HepG2 (cell line): ENCODE measurements around the gene SLC45A3. TPM values are rescaled to one million over a fixed set of nuclear protein-coding genes. Genes with fewer than 3 reads are reported as not detected.
A peak's percentile ranks its signal among the peaks of the same experiment; 100 is the strongest.

Experiments
- FOXK2 ChIP-seq: fragments of 450-650 bp; IDR thresholded peaks from 2 replicates; pipeline ENCODE4 v1.6.1; 2016
- GABPB1 ChIP-seq: IDR thresholded peaks from 2 replicates; pipeline ENCODE4 v1.6.1; 2016; ENCODE audit warnings: mild to moderate bottlenecking, missing genetic modification reagents, moderate library complexity, missing compliant biosample characterization
- GLI4 ChIP-seq: sonication (generic); formaldehyde crosslinking; IDR thresholded peaks from 2 replicates; pipeline ENCODE4 v1.5.1; 2020; ENCODE audit warnings: missing genetic modification reagents, mild to moderate bottlenecking, moderate library complexity, borderline replicate concordance
- GTF2F1 ChIP-seq: fragments of 150-350 bp; IDR thresholded peaks from 2 replicates; pipeline ENCODE4 v1.6.1; 2014; ENCODE audit warnings: low read length
- MIER3 ChIP-seq: IDR thresholded peaks from 2 replicates; pipeline ENCODE4 v1.6.1; 2016; ENCODE audit warnings: missing compliant biosample characterization, borderline replicate concordance
- PHF21A ChIP-seq: sonication (generic); formaldehyde crosslinking; IDR thresholded peaks from 2 replicates; pipeline ENCODE4 v1.5.0; 2020; ENCODE audit warnings: mild to moderate bottlenecking, missing genetic modification reagents
- RNF2 ChIP-seq: fragments of 450-650 bp; conservative IDR thresholded peaks from 2 replicates; pipeline ENCODE4 v1.6.1; 2016; ENCODE audit warnings: low read depth
- SIX4 ChIP-seq: sonication (generic); formaldehyde crosslinking; IDR thresholded peaks from 2 replicates; pipeline ENCODE4 v1.4.0; 2020; ENCODE audit warnings: missing genetic modification reagents
- TGIF2 ChIP-seq: IDR thresholded peaks from 2 replicates; pipeline ENCODE4 v1.6.1; 2016; ENCODE audit warnings: control low read depth, missing compliant biosample characterization
- ZNF160 ChIP-seq: sonication (generic); formaldehyde crosslinking; IDR thresholded peaks from 2 replicates; pipeline ENCODE4 v1.8.0; 2022; ENCODE audit warnings: mild to moderate bottlenecking, inconsistent platforms, missing genetic modification reagents
- ZNF780A ChIP-seq: sonication (generic); formaldehyde crosslinking; IDR thresholded peaks from 2 replicates; pipeline ENCODE4 v1.8.0; 2022; ENCODE audit warnings: mild to moderate bottlenecking, missing genetic modification reagents, moderate library complexity
- ZSCAN22 ChIP-seq: sonication (generic); formaldehyde crosslinking; IDR thresholded peaks from 2 replicates; pipeline ENCODE4 v1.4.0; 2020; ENCODE audit warnings: mild to moderate bottlenecking, missing genetic modification reagents
- polyA plus RNA-seq, 8 experiments: library from polyadenylated mRNA; depleted of rRNA in 3 of 8; stranded (reverse) in 7 of 8; unstranded in 1 of 8; fragments of >200 nt; fragmentation: Illumina TruSeq in 4 of 8; extraction: Trizol in 4 of 8; gene quantifications; 2 replicates each; pipeline versions ENCODE4 v1.2.1 to v1.2.3, GENCODE V29; 2011 to 2016; ENCODE audit warnings: low read depth in 4 of 8, missing spikeins in 1 of 8, mixed read lengths in 1 of 8; ENCODE audit not compliant: insufficient read depth in 1 of 8
- total RNA-seq, 5 experiments: library from RNA; depleted of rRNA; stranded (reverse); fragments of >200 nt; fragmentation: Illumina TruSeq; extraction: Trizol; gene quantifications; 2 replicates each; pipeline ENCODE4 v1.2.3, GENCODE V29; 2016; ENCODE audit warnings: low read depth in 1 of 5
- TF ChIP-seq, protein P1 (sequence below): sonication (generic); formaldehyde crosslinking; IDR thresholded peaks from 2 replicates; pipeline ENCODE4 v1.4.0; 2020; ENCODE audit warnings: missing genetic modification reagents
- TF ChIP-seq, protein P2 (sequence below): sonication (generic); formaldehyde crosslinking; IDR thresholded peaks from 2 replicates; pipeline ENCODE4 v1.4.0; 2020; ENCODE audit warnings: missing genetic modification reagents, borderline replicate concordance
- TF ChIP-seq, protein P3 (sequence below): sonication (generic); formaldehyde crosslinking; IDR thresholded peaks from 2 replicates; pipeline ENCODE4 v1.8.1; 2022; ENCODE audit warnings: mild to moderate bottlenecking, missing genetic modification reagents
- TF ChIP-seq, protein P4 (sequence below): sonication (generic); formaldehyde crosslinking; IDR thresholded peaks from 2 replicates; pipeline ENCODE4 v1.4.0; 2020; ENCODE audit warnings: mild to moderate bottlenecking, missing genetic modification reagents
- TF ChIP-seq, protein P5 (sequence below): sonication (generic); formaldehyde crosslinking; IDR thresholded peaks from 2 replicates; pipeline ENCODE4 v1.4.0; 2020; ENCODE audit warnings: missing genetic modification reagents
- TF ChIP-seq, protein P6 (sequence below): IDR thresholded peaks from 2 replicates; pipeline ENCODE4 v1.4.0; 2020; ENCODE audit warnings: mild to moderate bottlenecking, missing genetic modification reagents

The SLC45A3 gene
- total and polyA plus RNA-seq, 2 of the 13 experiments (the other 11 are each of a cell fraction or from before 2014, with no cell fraction given) = 3.4 to 4.1 TPM

DNA sequence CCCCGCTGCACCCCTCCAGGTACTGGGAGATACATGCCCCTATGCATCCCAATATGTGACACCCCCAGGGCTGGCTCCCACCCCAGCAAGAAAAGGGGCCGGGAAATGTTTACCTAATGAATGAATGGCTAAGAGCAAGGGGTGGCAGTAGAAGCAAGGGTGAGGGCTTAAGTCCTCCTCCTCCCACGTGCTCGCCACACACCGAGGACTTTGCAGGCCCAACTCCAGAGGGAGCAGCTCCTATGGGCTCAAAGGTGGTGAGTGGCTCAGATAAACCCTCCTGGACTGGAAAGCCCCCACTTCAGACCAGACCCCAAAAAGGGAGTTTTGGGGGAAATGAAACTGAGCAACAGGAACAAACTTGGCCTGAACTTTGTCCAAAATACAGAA, 11.4 kb downstream of the SLC45A3 start (continued):
- TF ChIP-seq, protein P1, sequence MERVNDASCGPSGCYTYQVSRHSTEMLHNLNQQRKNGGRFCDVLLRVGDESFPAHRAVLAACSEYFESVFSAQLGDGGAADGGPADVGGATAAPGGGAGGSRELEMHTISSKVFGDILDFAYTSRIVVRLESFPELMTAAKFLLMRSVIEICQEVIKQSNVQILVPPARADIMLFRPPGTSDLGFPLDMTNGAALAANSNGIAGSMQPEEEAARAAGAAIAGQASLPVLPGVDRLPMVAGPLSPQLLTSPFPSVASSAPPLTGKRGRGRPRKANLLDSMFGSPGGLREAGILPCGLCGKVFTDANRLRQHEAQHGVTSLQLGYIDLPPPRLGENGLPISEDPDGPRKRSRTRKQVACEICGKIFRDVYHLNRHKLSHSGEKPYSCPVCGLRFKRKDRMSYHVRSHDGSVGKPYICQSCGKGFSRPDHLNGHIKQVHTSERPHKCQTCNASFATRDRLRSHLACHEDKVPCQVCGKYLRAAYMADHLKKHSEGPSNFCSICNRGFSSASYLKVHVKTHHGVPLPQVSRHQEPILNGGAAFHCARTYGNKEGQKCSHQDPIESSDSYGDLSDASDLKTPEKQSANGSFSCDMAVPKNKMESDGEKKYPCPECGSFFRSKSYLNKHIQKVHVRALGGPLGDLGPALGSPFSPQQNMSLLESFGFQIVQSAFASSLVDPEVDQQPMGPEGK (CRISPR knock-in tag) = peak; percentile 57
- TF ChIP-seq FOXK2 (no peak), GLI4 (no peak), SIX4 (CRISPR knock-in tag) (no peak), GTF2F1 (no peak), TGIF2 (CRISPR knock-in tag) (no peak), PHF21A (0 out of 2 replicates have a peak, but pooled peaks have one; percentile 31), ZSCAN22 (CRISPR knock-in tag) (no peak), ZNF780A (CRISPR knock-in tag) (no peak), RNF2 (no peak), ZNF160 (CRISPR knock-in tag) (no peak), MIER3 (CRISPR knock-in tag) (no peak), GABPB1 (CRISPR knock-in tag) (no peak)
- TF ChIP-seq, protein P2, sequence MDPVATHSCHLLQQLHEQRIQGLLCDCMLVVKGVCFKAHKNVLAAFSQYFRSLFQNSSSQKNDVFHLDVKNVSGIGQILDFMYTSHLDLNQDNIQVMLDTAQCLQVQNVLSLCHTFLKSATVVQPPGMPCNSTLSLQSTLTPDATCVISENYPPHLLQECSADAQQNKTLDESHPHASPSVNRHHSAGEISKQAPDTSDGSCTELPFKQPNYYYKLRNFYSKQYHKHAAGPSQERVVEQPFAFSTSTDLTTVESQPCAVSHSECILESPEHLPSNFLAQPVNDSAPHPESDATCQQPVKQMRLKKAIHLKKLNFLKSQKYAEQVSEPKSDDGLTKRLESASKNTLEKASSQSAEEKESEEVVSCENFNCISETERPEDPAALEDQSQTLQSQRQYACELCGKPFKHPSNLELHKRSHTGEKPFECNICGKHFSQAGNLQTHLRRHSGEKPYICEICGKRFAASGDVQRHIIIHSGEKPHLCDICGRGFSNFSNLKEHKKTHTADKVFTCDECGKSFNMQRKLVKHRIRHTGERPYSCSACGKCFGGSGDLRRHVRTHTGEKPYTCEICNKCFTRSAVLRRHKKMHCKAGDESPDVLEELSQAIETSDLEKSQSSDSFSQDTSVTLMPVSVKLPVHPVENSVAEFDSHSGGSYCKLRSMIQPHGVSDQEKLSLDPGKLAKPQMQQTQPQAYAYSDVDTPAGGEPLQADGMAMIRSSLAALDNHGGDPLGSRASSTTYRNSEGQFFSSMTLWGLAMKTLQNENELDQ (CRISPR knock-in tag) = no peak
- TF ChIP-seq, protein P3, sequence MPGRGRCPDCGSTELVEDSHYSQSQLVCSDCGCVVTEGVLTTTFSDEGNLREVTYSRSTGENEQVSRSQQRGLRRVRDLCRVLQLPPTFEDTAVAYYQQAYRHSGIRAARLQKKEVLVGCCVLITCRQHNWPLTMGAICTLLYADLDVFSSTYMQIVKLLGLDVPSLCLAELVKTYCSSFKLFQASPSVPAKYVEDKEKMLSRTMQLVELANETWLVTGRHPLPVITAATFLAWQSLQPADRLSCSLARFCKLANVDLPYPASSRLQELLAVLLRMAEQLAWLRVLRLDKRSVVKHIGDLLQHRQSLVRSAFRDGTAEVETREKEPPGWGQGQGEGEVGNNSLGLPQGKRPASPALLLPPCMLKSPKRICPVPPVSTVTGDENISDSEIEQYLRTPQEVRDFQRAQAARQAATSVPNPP (CRISPR knock-in tag) = no peak
- TF ChIP-seq, protein P4, sequence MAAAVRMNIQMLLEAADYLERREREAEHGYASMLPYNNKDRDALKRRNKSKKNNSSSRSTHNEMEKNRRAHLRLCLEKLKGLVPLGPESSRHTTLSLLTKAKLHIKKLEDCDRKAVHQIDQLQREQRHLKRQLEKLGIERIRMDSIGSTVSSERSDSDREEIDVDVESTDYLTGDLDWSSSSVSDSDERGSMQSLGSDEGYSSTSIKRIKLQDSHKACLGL (CRISPR knock-in tag) = 0 out of 2 replicates have a peak, but pooled peaks have one; percentile 35
- TF ChIP-seq, protein P5, sequence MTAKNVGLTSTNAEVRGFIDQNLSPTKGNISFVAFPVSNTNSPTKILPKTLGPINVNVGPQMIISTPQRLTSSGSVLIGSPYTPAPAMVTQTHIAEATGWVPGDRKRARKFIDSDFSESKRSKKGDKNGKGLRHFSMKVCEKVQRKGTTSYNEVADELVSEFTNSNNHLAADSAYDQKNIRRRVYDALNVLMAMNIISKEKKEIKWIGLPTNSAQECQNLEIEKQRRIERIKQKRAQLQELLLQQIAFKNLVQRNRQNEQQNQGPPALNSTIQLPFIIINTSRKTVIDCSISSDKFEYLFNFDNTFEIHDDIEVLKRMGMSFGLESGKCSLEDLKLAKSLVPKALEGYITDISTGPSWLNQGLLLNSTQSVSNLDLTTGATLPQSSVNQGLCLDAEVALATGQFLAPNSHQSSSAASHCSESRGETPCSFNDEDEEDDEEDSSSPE (CRISPR knock-in tag) = peak; percentile 75
- TF ChIP-seq, protein P6, sequence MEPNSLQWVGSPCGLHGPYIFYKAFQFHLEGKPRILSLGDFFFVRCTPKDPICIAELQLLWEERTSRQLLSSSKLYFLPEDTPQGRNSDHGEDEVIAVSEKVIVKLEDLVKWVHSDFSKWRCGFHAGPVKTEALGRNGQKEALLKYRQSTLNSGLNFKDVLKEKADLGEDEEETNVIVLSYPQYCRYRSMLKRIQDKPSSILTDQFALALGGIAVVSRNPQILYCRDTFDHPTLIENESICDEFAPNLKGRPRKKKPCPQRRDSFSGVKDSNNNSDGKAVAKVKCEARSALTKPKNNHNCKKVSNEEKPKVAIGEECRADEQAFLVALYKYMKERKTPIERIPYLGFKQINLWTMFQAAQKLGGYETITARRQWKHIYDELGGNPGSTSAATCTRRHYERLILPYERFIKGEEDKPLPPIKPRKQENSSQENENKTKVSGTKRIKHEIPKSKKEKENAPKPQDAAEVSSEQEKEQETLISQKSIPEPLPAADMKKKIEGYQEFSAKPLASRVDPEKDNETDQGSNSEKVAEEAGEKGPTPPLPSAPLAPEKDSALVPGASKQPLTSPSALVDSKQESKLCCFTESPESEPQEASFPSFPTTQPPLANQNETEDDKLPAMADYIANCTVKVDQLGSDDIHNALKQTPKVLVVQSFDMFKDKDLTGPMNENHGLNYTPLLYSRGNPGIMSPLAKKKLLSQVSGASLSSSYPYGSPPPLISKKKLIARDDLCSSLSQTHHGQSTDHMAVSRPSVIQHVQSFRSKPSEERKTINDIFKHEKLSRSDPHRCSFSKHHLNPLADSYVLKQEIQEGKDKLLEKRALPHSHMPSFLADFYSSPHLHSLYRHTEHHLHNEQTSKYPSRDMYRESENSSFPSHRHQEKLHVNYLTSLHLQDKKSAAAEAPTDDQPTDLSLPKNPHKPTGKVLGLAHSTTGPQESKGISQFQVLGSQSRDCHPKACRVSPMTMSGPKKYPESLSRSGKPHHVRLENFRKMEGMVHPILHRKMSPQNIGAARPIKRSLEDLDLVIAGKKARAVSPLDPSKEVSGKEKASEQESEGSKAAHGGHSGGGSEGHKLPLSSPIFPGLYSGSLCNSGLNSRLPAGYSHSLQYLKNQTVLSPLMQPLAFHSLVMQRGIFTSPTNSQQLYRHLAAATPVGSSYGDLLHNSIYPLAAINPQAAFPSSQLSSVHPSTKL (CRISPR knock-in tag) = no peak
